ENCODE data around the gene SEC24D. TPM values are rescaled to one million over a fixed set of nuclear protein-coding genes. Genes with fewer than 3 reads are reported as not detected.

The SEC24D gene
- total and polyA plus RNA-seq, 9 of the 15 experiments (the other 6 are each of a cell fraction or from before 2014, with no cell fraction given), result 7.1 to 22.5 (median 11.3) TPM

GRCh38 chr4:118727360-118727759, 108.6 kb downstream of the SEC24D start:
- H3K4me2 ChIP-seq (ENCODE audit: insufficient read depth, low read length), result no peak overlapping the region
- TF ChIP-seq PRPF4 (IDR thresholded peaks at IDR 0.05; ENCODE audit: insufficient read depth, low read depth, low read length, poor library complexity, severe bottlenecking) (no peak), RBM15 (IDR thresholded peaks at IDR 0.05; ENCODE audit: insufficient read depth, low read length) (no peak), SRSF1 (IDR thresholded peaks at IDR 0.05; ENCODE audit: low read depth, low read length) (no peak), ZBTB34 (CRISPR knock-in tag; IDR thresholded peaks at IDR 0.05) (no peak), NELFE (IDR thresholded peaks at IDR 0.05; ENCODE audit: insufficient read depth, insufficient read length) (no peak), SAFB (IDR thresholded peaks at IDR 0.05; ENCODE audit: borderline replicate concordance, low read depth, low read length) (no peak), U2AF1 (optimal IDR thresholded peaks at IDR 0.05; ENCODE audit: low read depth, low read length) (no peak), NFATC3 (IDR thresholded peaks at IDR 0.05) (no peak), ZNF175 (CRISPR knock-in tag; IDR thresholded peaks at IDR 0.05; ENCODE audit: low read depth) (no peak), ZNF143 (CRISPR knock-in tag; IDR thresholded peaks at IDR 0.05) (no peak), ZNF408 (CRISPR knock-in tag; IDR thresholded peaks at IDR 0.05; ENCODE audit: low read depth) (no peak), FOXP4 (CRISPR knock-in tag; IDR thresholded peaks at IDR 0.05; ENCODE audit: borderline replicate concordance) (no peak), ETS1 (conservative IDR thresholded peaks at IDR 0.05; ENCODE audit: control insufficient read depth, low read depth, low read length) (no peak), ZBTB7A (IDR thresholded peaks at IDR 0.05; ENCODE audit: borderline replicate concordance, control insufficient read depth, low read depth, low read length) (no peak), POLR3A (IDR thresholded peaks at IDR 0.05; ENCODE audit: borderline replicate concordance, extremely low read depth, insufficient read depth, insufficient read length) (no peak), HINFP (tag; conservative IDR thresholded peaks at IDR 0.05; ENCODE audit: low read depth) (no peak)

More at GRCh38 chr4:118727360-118727759, 108.6 kb downstream of the SEC24D start:
- intact Hi-C loops (cut with micrococcal nuclease) (no loop called here), in situ Hi-C loops (cut with MboI) (no loop called here)
- CTCF ChIA-PET (ENCODE audit: low intra/inter-chr PET ratio), result interaction anchor here (0.6 kb wide), 1 partner anchor 245 kb away, joined by 3 read pairs; no protein-coding TSS in a partner anchor
- peaks cover 40% of the 10 kb centered on the region; the same call in 2 of the 3 replicates for H3K36me3 ChIP-seq (ENCODE audit: control insufficient read depth, insufficient read depth, low read length)
- no peak overlapping the region for H3K27ac ChIP-seq (ENCODE audit: extremely low read depth, low read depth, low read length)
- FAIRE-seq (no peak), ATAC-seq (no peak), DNase-seq (ENCODE audit: extremely low read depth in 1 of 4, low spot score in 3 of 4) (no peak)
- POLR2A ChIA-PET, result no interaction called here
- BruUV-seq (replicated peaks), result no TSS peak
- 7% methylated on average over 1 of the region's 1 CpG for WGBS (ENCODE audit: insufficient coverage, low coverage, missing lambda C conversion rate)
- H3K9ac ChIP-seq (ENCODE audit: insufficient read depth in 1 of 2, low read depth in 2 of 2, low read length in 2 of 2), result no peak overlapping the region
- H2AFZ ChIP-seq (ENCODE audit: low read depth, low read length), result no peak overlapping the region
- H3K4me1 ChIP-seq (replicated peaks in 1 of 2; ENCODE audit: control insufficient read depth in 2 of 2, insufficient read depth in 2 of 2, low read length in 2 of 2), result no peaks in the 10 kb centered on the region
- no peaks in the 10 kb centered on the region for H3K79me2 ChIP-seq (ENCODE audit: control insufficient read depth, insufficient read depth, low read length)
- H3K9me1 ChIP-seq (ENCODE audit: control insufficient read depth, insufficient read depth, low read length), result no peaks in the 10 kb centered on the region
- H3K27me3 ChIP-seq (ENCODE audit: control insufficient read depth in 2 of 2, insufficient read depth in 2 of 2, low read length in 2 of 2), result no peaks in the 10 kb centered on the region
- H3K9me3 ChIP-seq (replicated peaks; ENCODE audit: control insufficient read depth, insufficient read depth, low read depth, low read length), result no peaks in the 10 kb centered on the region
- no peaks in the 10 kb centered on the region for H4K20me1 ChIP-seq (replicated peaks; ENCODE audit: control insufficient read depth, insufficient read depth, low read length)
- no peak overlapping the region for H3K4me3 ChIP-seq
